Spleen (tissue), 11 donors: ENCODE data around the gene OBSCN. TPM values are rescaled to one million over a fixed set of nuclear protein-coding genes. Genes with fewer than 3 reads are reported as not detected.

Experiments used
- DNase-seq: peaks from one replicate; pipeline ENCODE4 v3.0.0-alpha.2; 2020
- H3K27ac ChIP-seq, 8 donors: fragments of 200-600 bp; sonication (generic) in 7 of 8; 1 replicate in 4 of 8; 2 replicates in 4 of 8; pipeline versions ENCODE4 v1.5.0 to v1.8.0; 2016 to 2021; ENCODE audit warnings: inconsistent platforms in 4 of 8, mild to moderate bottlenecking in 4 of 8, moderate library complexity in 1 of 8
- H3K27me3 ChIP-seq, 7 donors: fragments of 200-600 bp; sonication (generic) in 6 of 7; replicated peaks in 1 of 7; 1 replicate in 4 of 7; 2 replicates in 3 of 7; pipeline versions ENCODE4 v1.5.0 to v1.8.0; 2016 to 2021; ENCODE audit warnings: inconsistent platforms in 3 of 7, mild to moderate bottlenecking in 1 of 7
- H3K36me3 ChIP-seq, 6 donors: fragments of 200-600 bp; sonication (generic) in 5 of 6; 1 replicate in 4 of 6; 2 replicates in 2 of 6; pipeline versions ENCODE4 v1.5.0 to v1.8.0; 2016 to 2021; ENCODE audit warnings: inconsistent platforms in 2 of 6
- H3K4me1 ChIP-seq, 6 donors: fragments of 200-600 bp; sonication (generic) in 5 of 6; 1 replicate in 3 of 6; 2 replicates in 3 of 6; pipeline versions ENCODE4 v1.5.0 to v1.8.0; 2016 to 2021; ENCODE audit warnings: inconsistent platforms in 3 of 6
- H3K4me3 ChIP-seq, 8 donors: fragments of 200-600 bp; sonication (generic) in 7 of 8; 1 replicate in 4 of 8; 2 replicates in 4 of 8; pipeline versions ENCODE4 v1.5.0 to v1.8.0; 2016 to 2021; ENCODE audit warnings: inconsistent platforms in 4 of 8, mild to moderate bottlenecking in 4 of 8, moderate library complexity in 2 of 8
- H3K9me3 ChIP-seq, 8 donors: fragments of 200-600 bp; sonication (generic) in 7 of 8; 1 replicate in 4 of 8; 2 replicates in 4 of 8; pipeline versions ENCODE4 v1.5.0 to v1.8.0; 2016 to 2021; ENCODE audit warnings: inconsistent platforms in 4 of 8
- POLR2A ChIP-seq, 3 donors: fragments of 450-650 bp; IDR thresholded peaks; one replicate each; pipeline ENCODE4 v1.5.1; 2017; ENCODE audit warnings: antibody characterized with exemption in 3 of 3, mild to moderate bottlenecking in 1 of 3
- POLR2AphosphoS5 ChIP-seq, 3 donors: sonication (generic); formaldehyde crosslinking; IDR thresholded peaks; one replicate each; pipeline ENCODE4 v1.5.1; 2017; ENCODE audit warnings: antibody characterized with exemption in 3 of 3
- WGBS, 5 donors: extraction: QIAGEN DNeasy Blood & Tissue Kit in 3 of 5; methylation state at CpG; one replicate each; pipeline versions ENCODE4 v1.1.5 to v1.1.7; 2013 to 2018; 5-methylcytosine and 5-hydroxymethylcytosine counted together
- intact Hi-C: fragments of 100-400 bp; cut with DNase I; formaldehyde crosslinking; loops from one replicate; pipeline ENCODE4 v1.15.0; 2023; ENCODE audit warnings: low total_unique reads
- polyA plus RNA-seq, 3 donors: library from polyadenylated mRNA; stranded (reverse); fragments of 200-250 nt; gene quantifications; one replicate each; pipeline ENCODE4 v1.2.1, GENCODE V29; 2013
- total RNA-seq, 7 donors: library from RNA; depleted of rRNA in 3 of 7; stranded (reverse); fragments of >200 nt in 3 of 7; fragmentation: NEBNext Ultra II Directional in 4 of 7; extraction: Animal tissue kit (Norgen Biotek cat#: 25700) in 4 of 7; gene quantifications; one replicate each; pipeline versions ENCODE4 v1.1.0 to v1.2.1, GENCODE V29; 2016 to 2021
- TF ChIP-seq, protein P1 (sequence below), 11 experiments: fragments of 200-600 bp in 7 of 11; fragments of 450-650 bp in 4 of 11; sonication (generic) in 4 of 11; IDR thresholded peaks in 8 of 11; conservative IDR thresholded peaks in 3 of 11; 1 replicate in 7 of 11; 2 replicates in 4 of 11; pipeline versions ENCODE4 v1.4.0 to v1.8.0; 2016 to 2021; ENCODE audit warnings: antibody characterized with exemption in 11 of 11, inconsistent platforms in 4 of 11, mild to moderate bottlenecking in 1 of 11
- donor health status: healthy with polysubstance abuse.
- donor health status: DM: no; HTN: no; CAD: no; lungs with moderate emphysema.
- donor health status: DM: no; HTN: no; CAD: no.
- donor health status: Bipolar disorder and iron deficiency.
- donor health status: healthy.
- donor health status: DM: no; HTN: no; CAD: no.
- donor health status: DM: yes; HTN: yes; CAD: no.

The OBSCN gene
- total and polyA plus RNA-seq, 10 donors = 12.6 to 71.7 (median 41.9) TPM

DNA sequence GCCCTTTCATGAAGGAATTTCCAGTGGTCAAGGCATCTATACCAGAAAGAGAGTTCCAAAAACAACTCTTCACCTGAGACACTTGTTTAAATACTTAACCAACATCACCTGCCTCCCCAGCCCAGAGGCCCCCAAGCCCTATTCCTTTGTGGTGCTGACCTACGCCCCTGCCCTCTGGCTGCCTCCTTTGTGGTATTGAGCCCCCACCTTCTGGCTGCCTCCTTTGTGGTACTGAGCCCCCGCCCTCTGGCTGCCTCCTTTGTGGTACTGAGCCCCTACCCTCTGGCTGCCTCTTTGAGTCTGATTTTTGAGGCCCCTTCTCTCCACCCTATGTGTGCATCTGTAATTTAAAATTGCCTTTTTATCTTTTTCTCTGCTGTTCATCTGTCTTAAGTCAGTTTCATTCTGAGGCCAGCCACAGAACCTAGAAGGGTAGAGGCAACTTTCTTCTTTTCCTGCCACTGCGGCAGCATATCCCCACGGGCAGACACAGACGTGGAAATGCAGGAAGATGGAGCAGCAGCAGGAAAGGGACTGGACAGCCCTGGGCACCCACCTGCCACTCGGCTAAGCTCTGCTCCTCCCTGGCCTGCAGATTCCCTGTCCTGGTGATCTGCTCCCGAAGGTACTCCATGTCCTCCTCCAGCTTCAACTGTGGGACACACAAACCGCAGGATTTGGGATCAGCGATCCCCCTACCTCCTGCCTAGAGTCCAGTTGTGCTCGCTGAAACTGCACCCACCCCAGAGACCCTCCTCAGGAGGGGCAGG is 205.6 kb downstream of the OBSCN start:
- peaks cover 0 to 52% (median 29%) of the 10 kb centered on the region in 6 donors for H3K4me1 ChIP-seq
- no peak overlapping the region for H3K27ac ChIP-seq
- H3K27me3 ChIP-seq = peaks cover 0 to 40% (median 17%) of the 10 kb centered on the region in 7 donors
- DNase-seq = peak; percentile 52
- intact Hi-C loops = no loop called here
- no peak overlapping the region for H3K4me3 ChIP-seq
- peaks cover 0 to 32% (median 2%) of the 10 kb centered on the region in 6 donors for H3K36me3 ChIP-seq
- no peaks in the 10 kb centered on the region for H3K9me3 ChIP-seq
- WGBS, 5 donors = 83 to 93% (median 90%) methylated on average over 8 to 10 of the region's 10 CpGs
- TF ChIP-seq, protein P1, sequence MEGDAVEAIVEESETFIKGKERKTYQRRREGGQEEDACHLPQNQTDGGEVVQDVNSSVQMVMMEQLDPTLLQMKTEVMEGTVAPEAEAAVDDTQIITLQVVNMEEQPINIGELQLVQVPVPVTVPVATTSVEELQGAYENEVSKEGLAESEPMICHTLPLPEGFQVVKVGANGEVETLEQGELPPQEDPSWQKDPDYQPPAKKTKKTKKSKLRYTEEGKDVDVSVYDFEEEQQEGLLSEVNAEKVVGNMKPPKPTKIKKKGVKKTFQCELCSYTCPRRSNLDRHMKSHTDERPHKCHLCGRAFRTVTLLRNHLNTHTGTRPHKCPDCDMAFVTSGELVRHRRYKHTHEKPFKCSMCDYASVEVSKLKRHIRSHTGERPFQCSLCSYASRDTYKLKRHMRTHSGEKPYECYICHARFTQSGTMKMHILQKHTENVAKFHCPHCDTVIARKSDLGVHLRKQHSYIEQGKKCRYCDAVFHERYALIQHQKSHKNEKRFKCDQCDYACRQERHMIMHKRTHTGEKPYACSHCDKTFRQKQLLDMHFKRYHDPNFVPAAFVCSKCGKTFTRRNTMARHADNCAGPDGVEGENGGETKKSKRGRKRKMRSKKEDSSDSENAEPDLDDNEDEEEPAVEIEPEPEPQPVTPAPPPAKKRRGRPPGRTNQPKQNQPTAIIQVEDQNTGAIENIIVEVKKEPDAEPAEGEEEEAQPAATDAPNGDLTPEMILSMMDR (IDR thresholded peaks at IDR 0.05 in 8 of 11, conservative IDR thresholded peaks at IDR 0.05 in 3 of 11) = no peak
- no peak for TF ChIP-seq POLR2AphosphoS5 (IDR thresholded peaks at IDR 0.05)
- TF ChIP-seq POLR2A (IDR thresholded peaks at IDR 0.05) = no peak

DNA sequence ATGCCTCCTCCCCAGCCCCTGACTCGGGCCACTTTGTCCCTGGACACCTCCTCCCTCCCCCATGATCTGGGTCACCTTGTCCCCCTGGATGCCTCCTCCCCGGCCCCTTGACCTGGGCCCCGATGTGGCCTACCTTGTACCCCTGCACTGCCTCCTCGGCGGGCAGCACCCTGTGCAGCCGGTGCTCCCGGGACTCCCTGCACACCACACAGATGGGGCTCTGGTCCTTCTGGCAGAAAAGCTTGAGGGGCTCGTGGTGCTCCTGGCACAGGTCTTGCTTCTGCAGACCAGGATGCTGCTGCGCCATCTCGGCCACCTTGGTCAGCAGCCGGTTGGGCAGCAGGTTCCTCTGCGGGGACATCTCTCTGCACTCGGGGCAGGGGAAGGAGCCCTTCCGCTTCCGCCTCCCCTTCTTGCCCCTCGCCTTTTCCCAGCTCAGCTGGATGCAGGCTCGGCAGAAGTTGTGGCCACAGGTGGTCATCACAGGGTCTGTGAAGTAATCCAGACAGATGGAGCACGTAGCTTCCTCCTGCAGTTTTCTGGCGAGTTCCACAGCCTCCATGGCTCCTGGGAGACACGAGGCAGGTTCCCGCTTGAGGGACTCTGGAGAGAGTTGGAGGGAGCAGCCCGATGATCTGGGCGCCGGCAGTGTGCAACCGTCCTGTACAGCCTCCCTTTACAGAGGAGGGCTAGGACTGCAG is 206.8 kb downstream of the OBSCN start:
- TF ChIP-seq POLR2A (IDR thresholded peaks at IDR 0.05) = no peak
- TF ChIP-seq, protein P1 (IDR thresholded peaks at IDR 0.05 in 8 of 11, conservative IDR thresholded peaks at IDR 0.05 in 3 of 11) = no peak
- TF ChIP-seq POLR2AphosphoS5 (IDR thresholded peaks at IDR 0.05) = peak in 1 of 3 donors; percentile 42
- Histone ChIP-seq H3K36me3 (peaks cover 0 to 29% (median 2%) of the 10 kb centered on the region in 6 donors), H3K4me1 (peaks cover 0 to 39% (median 22%) of the 10 kb centered on the region in 6 donors), H3K9me3 (no peaks in the 10 kb centered on the region), H3K4me3 (no peak overlapping the region), H3K27me3 (peaks cover 0 to 46% (median 17%) of the 10 kb centered on the region in 7 donors), H3K27ac (no peak overlapping the region)
- intact Hi-C loops = no loop called here
- DNase-seq = peak; percentile 73
- 81 to 85% (median 83%) methylated on average over 16 to 25 of the region's 25 CpGs for WGBS, 5 donors

GRCh38 chr1:228415221-228415620 is 207.4 kb downstream of the OBSCN start:
- 57 to 69% (median 64%) methylated on average over 7 of the region's 7 CpGs for WGBS, 5 donors
- H3K27me3 ChIP-seq = peaks cover 0 to 46% (median 17%) of the 10 kb centered on the region in 7 donors
- intact Hi-C loops = no loop called here
- peaks cover 0 to 23% (median under 1%) of the 10 kb centered on the region in 6 donors for H3K36me3 ChIP-seq
- peaks cover 0 to 34% (median 20%) of the 10 kb centered on the region in 6 donors for H3K4me1 ChIP-seq
- peak overlapping the region in 2 of 8 donors; percentile 53 to 70 for H3K4me3 ChIP-seq
- peak; percentile 68 for DNase-seq
- no peak overlapping the region for H3K27ac ChIP-seq
- TF ChIP-seq, protein P1 (IDR thresholded peaks at IDR 0.05 in 8 of 11, conservative IDR thresholded peaks at IDR 0.05 in 3 of 11) = no peak
- TF ChIP-seq POLR2A (IDR thresholded peaks at IDR 0.05) (no peak), POLR2AphosphoS5 (IDR thresholded peaks at IDR 0.05) (no peak)
- no peaks in the 10 kb centered on the region for H3K9me3 ChIP-seq

GRCh38 chr1:228415853-228416216 is 208.0 kb downstream of the OBSCN start:
- WGBS, 5 donors = 19 to 29% (median 22%) methylated on average over 22 to 23 of the region's 23 CpGs
- peak overlapping the region in 7 of 8 donors; percentile 37 to 70 (median 39) for H3K4me3 ChIP-seq
- peak overlapping the region in 5 of 8 donors; percentile 31 to 64 (median 54) for H3K27ac ChIP-seq
- peaks cover 0 to 32% (median 18%) of the 10 kb centered on the region in 6 donors for H3K4me1 ChIP-seq
- DNase-seq = no peak
- TF ChIP-seq, protein P1 (IDR thresholded peaks at IDR 0.05 in 8 of 11, conservative IDR thresholded peaks at IDR 0.05 in 3 of 11) = no peak
- TF ChIP-seq POLR2A (IDR thresholded peaks at IDR 0.05) (no peak), POLR2AphosphoS5 (IDR thresholded peaks at IDR 0.05) (no peak)
- H3K36me3 ChIP-seq = peaks cover 0 to 17% (median 0%) of the 10 kb centered on the region in 6 donors
- H3K9me3 ChIP-seq = no peaks in the 10 kb centered on the region
- H3K27me3 ChIP-seq = peaks cover 0 to 46% (median 17%) of the 10 kb centered on the region in 7 donors
- intact Hi-C loops = no loop called here
